ENCODE results near the gene KDM5A.
"Not testable (repeated sequence)": the region's sequence is repeated elsewhere in the genome, so short reads cannot be mapped to it uniquely, and the experiment has no call there.

KDM5A gene

DNA sequence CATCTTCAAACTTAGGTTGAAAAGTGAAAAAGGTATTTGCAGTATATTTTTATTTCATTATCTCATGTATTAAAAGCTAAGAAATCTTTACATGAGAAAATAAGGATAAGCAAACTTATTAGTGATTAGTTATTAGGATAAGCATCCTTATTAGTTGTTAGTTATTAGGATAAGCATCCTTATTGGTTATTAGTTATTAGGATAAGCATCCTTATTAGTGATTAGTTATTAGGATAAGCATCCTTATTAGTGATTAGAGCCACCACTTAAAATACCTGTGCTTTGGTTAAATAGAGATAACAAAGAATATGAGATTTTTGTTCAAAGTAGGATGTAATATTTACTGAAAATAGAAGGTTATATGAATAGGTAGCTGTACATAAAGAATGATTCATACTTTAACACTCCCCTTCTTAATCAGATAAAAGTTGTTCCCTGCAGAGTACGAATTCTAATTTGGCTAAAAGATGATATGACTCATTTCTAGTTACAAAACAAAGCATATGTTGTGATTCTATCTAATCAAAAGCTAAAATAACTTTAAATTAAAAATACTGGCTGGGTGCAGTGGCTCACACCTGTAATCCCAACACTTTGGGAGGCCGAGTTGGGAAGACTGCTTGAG is 56.4 kb downstream of the KDM5A start:
- no peak for DNase-seq (ENCODE audit: low read depth in 2 of 2)

GRCh38 chr12:331287-331686 is 57.8 kb downstream of the KDM5A start:
- no peak for DNase-seq (ENCODE audit: low read depth in 2 of 2)

DNA sequence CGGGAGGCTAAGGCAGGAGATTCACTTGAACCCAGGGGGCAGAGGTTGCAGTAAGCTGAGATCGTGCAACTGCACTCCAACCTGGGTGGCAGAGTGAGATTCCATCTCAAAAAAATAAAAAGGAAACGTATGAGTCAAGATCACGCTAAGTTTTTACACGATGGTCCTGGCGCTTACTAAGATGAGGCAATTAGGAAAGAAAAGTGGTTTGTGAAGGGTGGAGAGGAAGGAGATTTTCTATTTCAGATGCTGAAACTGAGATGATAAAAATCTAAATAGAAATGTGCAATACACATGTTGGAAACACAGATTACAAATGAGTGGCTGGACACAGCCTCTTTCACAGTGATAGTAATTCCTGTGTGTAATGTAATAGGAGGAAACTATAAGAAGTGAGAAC is 63.2 kb downstream of the KDM5A start:
- no peak for DNase-seq (ENCODE audit: low read depth in 2 of 2)

DNA sequence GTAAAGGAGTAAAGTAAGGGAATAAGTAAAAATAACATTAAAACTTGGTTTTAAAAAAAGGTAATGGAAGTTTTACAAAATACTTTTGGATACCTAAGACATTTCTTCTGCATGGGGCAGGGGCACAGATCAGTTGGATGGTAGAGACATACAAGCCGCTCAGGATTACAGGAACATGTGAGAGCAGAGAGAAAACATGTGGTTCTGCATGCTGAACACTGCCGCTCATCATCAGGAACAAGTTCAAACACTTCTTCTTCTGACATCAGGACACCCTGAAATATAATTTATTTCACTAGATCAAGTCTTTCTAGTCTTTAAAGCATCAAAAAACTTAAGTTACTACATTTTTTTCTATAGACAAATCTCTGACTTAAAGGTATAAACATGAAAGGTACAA is 65.6 kb downstream of the KDM5A start:
- no peak for DNase-seq (ENCODE audit: low read depth in 2 of 2)

DNA sequence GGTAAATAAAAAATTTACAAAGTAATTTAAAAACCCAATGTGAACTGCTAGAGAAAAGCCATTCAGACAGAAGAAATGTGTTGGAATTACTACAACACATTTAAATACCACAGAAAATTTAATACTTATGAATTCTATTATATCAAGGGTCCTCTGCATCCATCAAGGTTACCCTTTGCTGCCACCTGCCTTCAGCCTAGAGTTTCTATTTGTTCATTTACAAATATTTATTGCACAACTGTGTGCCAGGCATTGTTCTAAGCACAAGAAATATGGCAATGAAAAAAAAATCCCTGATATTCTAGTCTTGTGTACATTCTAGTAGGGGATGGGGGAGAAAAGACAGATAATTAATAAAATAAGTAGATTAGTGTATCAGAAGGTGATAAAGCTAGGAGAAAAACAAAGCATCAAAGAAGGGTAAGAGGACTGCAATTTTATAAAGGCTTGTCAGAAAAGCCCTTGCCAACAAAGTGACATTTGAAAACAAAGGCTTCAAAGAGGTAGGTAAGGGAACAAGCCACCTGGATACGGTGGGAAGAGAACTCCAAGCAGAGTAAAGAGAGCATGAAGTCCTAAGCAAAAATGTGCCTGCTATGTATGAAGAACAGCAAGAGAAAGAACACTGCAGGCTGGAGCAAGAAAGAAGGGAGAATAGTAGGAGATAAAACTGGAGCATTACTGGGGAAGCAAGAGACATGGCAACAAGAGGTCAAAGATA is 67.4 kb downstream of the KDM5A start:
- no peak for DNase-seq (ENCODE audit: low read depth in 2 of 2)

DNA sequence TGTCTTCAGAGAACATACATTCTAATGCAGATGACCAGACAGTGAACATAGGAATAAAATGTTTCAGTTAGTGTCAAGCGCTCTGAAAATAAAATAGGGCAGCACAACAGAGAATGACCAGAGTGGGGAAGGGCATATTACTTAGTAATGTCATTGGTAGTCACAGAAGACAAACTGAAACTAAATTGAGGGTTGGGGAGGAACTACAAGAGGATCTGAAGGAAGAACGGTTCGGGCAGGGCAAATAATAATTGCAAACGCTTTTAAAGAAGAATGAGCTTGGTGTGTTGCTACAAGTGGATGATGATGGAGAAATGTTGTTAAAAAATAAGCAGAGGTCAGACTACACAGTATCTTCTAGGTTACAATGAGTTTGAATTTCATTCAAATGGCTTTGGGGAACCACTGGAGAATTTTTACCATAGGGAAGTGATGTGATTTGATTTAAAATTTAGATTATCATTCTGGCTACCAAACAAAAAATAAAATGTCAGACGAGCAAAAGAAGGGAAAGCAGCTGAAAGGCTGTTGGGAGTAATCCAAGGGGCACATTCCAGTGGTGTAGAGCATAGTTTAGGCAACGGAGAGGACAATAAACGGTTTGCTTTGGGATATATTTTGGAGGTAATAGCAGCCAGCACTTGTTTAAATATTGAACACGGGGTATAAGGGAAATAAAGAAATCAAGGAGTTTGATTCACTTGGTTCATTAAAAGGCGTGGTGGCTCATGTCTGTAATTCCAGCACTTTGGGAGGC is 70.2 kb downstream of the KDM5A start:
- DNase-seq (ENCODE audit: low read depth in 2 of 2): no peak

- no peak for DNase-seq (ENCODE audit: low read depth in 2 of 2)
Measured at GRCh38 chr12:308511-308910, 80.6 kb downstream of the KDM5A start.

- no peak for DNase-seq (ENCODE audit: low read depth in 2 of 2)
Measured at GRCh38 chr12:307406-307805, 81.7 kb downstream of the KDM5A start.

DNA sequence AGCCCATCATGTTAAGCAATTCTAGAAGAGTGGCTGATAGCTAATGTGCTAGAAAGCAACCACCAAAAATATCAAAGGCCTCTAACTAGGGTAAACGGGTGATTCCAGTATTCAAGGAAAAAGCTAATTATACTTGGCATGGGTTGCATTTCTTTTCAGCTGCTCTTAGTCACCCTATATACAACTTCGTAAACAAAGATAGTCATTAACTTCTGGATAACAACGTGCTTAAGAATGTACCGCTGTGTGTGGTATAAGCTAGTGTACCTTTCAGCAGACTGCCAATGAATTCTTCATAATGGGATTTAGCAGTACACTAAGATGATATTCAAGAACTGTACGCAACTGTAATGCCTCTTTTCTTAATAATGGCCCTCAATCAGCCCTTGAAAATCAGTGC is 84.3 kb downstream of the KDM5A start:
- DNase-seq (ENCODE audit: low read depth in 2 of 2): no peak

DNA sequence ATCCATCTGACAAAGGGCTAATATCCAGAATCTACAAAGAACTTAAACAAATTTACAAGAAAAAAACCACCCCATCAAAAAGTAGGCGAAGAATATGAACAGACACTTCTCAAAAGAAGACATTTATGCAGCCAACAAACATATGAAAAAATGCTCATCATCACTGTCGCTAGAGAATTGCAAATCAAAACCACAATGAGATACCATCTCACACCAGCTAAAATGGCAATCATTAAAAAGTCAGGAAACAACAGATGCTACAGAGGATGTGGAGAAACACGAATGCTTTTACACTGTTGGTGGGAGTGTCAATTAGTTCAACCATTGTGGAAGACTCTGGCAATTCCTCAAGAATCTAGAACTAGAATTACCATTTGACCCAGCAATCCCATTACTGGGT is 86.4 kb downstream of the KDM5A start:
- not testable (repeated sequence) for DNase-seq (ENCODE audit: low read depth in 2 of 2)

GRCh38 chr12:300166-300565 is 89.0 kb downstream of the KDM5A start:
- not testable (repeated sequence) for DNase-seq (ENCODE audit: low read depth in 2 of 2)

GRCh38 chr12:299511-299910 is 89.6 kb downstream of the KDM5A start:
- DNase-seq (ENCODE audit: low read depth in 2 of 2): not testable (repeated sequence)

DNA sequence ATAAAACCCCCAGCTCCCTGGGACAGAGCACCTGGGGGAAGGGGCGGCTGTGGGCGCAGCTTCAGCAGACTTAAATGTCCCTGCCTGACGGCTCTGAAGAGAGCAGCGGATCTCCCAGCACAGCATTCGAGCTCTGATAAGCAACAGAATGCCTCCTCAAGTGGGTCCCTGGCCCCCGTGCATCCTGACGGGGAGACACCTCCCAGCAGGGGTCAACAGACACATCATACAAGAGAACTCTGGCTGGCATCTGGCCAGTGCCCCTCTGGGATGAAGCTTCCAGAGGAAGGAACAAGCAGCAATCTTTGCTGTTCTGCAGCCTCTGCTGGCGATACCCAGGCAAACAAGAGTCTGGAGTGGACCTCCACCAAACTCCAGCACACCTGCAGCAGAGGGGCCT is 91.1 kb downstream of the KDM5A start:
- DNase-seq (ENCODE audit: low read depth in 2 of 2): not testable (repeated sequence)

DNA sequence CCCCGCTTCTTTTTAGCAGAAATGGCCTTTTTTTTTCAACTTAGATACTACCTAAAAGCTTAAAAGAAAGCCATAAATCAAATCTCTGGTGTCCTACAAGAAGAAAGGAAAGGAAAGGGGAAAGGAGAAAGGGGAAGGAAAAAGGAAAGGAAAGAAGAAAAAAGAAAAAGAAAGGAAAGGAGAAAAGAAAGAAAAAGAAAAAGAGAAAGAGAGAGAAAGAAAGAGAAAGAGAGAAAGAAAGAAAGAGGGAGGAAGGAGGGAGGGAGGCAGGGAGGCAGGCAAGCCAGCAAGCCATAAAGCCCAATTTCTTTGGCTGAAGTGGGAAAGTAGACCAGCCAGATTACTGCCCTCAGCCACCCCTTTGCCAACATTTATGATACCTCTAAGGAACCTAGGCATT is 94.0 kb downstream of the KDM5A start:
- DNase-seq (ENCODE audit: low read depth in 2 of 2): no peak

GRCh38 chr12:293199-293598 is 95.9 kb downstream of the KDM5A start:
- DNase-seq (ENCODE audit: low read depth in 2 of 2): no peak

- DNase-seq (ENCODE audit: low read depth in 2 of 2): no peak
Measured at GRCh38 chr12:292186-292585, 96.9 kb downstream of the KDM5A start.

DNA sequence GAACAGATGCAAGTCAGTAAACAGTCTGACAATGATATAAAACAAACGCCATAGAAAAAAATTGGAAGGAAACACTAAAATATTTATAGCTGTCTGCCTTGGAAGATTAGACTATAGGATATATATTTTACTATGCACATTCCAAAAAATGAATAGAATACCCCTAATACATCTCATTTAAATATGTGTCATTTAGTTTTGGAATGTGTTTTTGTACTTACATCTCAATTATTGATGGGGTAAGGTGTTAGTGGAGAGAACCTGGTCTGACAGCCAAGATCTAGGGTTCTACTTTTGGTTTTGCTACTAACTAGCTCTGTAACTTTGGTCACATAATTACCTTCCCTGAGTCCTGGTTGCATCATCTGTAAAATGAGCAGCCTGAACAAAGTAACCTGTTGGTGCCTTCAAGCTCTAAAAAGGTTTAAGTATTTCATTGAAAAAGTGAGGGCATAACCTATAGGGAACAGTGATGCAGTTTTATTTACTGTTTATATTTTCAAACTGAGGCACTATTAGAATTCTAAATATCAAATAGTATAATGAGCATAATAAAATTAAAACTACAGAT is 97.9 kb downstream of the KDM5A start:
- DNase-seq (ENCODE audit: low read depth in 2 of 2): no peak

- no peak for DNase-seq (ENCODE audit: low read depth in 2 of 2)
Measured at GRCh38 chr12:288687-289086, 100.4 kb downstream of the KDM5A start.

GRCh38 chr12:286531-287300 is 102.4 kb downstream of the KDM5A start:
- no peak for DNase-seq (ENCODE audit: low read depth in 2 of 2)

DNA sequence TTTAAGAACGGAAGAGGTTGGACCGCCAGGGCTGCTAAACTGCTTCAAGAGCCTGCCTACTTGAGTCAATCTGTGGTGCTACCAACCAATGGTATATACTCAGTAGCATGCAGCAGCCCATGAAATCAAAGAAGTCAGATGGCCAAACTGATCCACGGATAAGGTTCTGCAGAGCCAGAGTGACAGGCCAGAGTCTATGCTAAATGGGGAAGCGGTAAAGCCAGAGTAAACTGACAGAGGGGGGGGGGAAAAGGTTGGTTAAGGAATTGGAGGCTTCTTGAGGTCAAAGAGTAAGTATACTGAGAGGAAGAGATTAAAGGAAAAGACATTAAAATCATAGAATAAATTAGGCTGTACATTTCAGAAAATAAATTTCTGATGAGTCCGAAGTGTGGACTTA is 111.1 kb downstream of the KDM5A start:
- no peak for DNase-seq (ENCODE audit: low read depth in 2 of 2)

GRCh38 chr12:275812-276211 is 113.3 kb downstream of the KDM5A start:
- no peak for DNase-seq (ENCODE audit: low read depth in 2 of 2)

DNA sequence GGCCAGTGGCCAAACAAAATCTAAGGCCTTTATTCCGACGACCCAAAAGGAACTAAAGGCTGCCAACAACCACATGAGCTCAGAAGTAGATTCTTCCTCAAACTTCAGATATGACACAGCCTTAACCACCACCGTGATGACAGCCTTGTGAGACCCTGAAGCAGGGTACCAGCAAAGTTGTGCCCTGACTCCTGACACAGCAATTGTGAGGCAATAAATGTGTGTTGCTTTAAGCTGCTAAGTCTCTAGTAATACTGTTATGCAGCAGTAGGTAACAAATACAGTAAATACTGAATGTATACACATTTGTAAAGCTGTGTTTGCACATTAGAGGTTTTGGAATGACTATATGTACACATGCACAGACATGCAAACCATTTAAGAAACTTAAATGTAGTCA is 115.7 kb downstream of the KDM5A start:
- no peak for DNase-seq (ENCODE audit: low read depth in 2 of 2)
